HG03571 (cell line): ENCODE results near the gene TPRN.

Source experiments
- ATAC-seq: cut with Tn5 transposase; IDR thresholded peaks from one replicate; pipeline ENCODE4 v1.9.1; 2021; ENCODE audit not compliant: unreplicated experiment

The TPRN gene

DNA sequence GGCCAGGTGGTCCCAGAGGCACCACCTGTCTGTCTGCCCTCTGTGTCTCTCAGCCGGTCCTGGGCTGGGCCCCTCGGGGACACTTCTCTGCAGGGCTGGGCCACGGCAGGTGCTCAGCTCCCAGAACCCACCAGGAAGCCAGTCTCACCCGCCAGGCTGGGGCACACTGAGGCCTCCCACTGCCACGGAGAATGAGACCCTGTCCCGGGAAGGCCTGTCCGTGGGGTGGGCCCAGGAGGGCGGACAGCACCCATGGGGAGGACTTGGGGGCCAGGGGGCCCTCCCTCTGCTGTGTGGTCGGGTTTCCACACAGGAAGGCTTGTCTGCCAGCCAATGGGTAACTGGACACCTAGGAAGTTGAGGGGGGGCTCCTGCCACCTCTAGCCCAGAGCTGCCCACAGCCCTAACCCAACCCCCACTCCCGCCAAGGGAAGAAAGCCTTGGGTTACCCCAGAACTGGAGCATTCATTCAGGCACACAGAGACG lies 36.4 kb upstream of the TPRN start:
- no peak for ATAC-seq

DNA sequence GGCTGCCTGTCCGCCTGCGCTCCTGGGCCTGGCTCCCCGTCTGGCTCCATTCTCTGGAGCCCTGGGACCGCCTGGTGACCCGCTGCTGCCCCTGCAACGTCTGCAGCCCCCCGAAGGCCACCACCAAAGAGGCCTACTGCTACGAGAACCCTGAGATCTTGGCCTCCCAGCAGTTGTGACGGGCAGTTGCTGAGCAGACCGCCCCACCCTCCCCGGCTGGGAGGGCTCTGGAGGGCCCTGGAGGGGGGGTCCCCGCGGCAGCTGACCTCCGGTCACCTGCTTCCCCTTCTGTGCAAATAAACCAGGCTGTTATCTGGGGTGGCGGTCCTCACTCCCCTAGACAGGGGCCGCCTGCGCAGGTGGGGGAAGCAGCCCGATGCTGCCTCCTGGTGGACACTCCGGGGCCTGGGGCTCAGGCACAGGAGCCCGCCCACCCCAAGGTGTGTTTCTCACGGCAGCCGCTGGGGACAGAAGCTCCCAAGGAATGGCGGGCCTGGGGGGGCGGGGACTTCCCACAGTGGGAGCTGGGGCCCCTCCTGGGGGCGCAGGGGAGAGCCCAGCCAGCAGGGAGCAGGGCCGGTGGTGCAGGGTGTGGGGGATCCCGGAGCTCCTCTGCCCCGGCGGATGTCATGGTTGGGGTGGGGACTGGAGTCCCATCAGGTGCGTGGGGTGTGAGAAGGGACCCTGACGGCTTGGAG lies 35.8 kb upstream of the TPRN start:
- no peak for ATAC-seq

- no peak for ATAC-seq
These were observed 35.1 kb upstream of the TPRN start for GRCh38 chr9:137235424-137236237.

GRCh38 chr9:137234758-137235423 lies 34.4 kb upstream of the TPRN start:
- no peak for ATAC-seq

DNA sequence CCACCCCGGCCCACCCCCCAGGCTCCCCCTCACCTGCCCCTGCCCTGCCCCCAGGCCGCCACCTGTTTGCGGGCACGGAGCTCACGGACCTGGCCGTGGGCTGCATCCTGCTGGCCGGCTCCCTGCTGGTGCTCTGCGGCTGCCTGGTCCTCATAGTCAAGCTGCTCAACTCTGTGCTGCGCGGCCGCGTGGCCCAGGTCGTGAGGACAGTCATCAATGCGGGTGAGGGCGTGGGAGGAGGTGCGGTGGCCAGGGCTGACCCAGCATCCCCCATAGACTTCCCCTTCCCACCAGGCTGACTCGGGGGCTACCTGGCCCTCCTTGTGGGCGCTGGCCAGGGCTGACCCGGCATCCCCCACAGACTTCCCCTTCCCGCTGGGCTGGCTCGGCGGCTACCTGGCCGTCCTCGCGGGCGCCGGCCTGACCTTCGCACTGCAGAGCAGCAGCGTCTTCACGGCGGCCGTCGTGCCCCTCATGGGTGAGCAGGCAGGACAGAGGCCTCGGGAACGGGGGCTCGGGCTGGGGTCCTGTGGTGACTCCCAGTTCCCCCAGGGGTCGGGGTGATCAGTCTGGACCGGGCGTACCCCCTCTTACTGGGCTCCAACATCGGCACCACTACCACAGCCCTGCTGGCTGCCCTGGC lies 33.6 kb upstream of the TPRN start:
- no peak for ATAC-seq

- ATAC-seq = no peak
These were observed 32.8 kb upstream of the TPRN start for GRCh38 chr9:137233143-137233980.

DNA sequence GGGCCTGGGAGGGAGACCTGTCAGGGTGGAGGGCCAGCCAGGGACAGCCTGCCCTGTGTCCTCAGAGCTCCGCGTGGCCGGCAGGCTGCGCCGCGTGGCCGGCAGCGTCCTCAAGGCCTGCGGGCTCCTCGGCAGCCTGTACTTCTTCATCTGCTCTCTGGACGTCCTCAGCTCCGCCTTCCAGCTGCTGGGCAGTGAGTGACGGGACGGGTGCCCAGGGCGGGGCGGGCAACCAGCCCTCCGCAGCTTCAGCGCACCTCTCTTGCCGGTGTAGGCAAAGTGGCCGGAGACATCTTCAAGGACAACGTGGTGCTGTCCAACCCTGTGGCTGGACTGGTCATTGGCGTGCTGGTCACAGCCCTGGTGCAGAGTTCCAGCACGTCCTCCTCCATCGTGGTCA lies 32.0 kb upstream of the TPRN start:
- no peak for ATAC-seq

- no peak for ATAC-seq
These were observed 31.6 kb upstream of the TPRN start for GRCh38 chr9:137232101-137232500.

GRCh38 chr9:137231372-137232039 lies 31.0 kb upstream of the TPRN start:
- no peak for ATAC-seq

DNA sequence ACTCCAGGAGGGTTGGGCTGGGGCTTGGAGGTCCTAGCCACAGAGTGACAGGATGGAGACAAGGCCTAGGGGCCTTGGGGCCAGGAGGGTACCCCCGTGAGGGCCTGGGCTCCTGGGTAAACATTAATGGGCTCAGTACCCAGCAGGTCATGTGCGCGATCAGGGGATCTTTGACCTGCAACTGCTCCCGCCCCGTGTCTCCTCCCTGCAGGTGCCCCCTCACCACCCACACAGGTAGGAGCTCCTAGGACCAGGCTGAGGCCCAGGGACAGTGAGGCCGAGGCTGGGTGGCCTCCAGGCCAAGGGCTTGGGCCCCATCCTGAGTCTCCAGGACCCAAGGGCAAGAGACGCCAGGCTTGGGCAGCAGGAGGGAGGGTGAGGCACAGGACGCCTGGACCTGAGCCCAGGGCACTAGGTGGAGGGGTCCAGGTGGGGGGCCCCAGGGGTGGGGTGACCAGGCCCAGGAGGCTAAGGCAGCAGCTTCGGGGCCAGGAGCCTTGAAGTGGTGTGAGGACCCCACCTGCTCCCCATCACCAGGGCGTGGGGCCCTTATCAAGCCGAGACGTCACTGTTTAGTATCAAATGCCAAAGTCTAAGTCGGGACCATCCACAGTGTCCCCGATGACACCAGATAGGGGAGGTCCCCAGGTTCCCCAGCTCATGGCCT lies 30.3 kb upstream of the TPRN start, which contains the start of gene SLC34A3:
SLC34A3 (plus strand) TSS at position 197 of the 667 bp plus-strand sequence. CDS start 802 bp downstream, outside the sequence.
- no peak for ATAC-seq

DNA sequence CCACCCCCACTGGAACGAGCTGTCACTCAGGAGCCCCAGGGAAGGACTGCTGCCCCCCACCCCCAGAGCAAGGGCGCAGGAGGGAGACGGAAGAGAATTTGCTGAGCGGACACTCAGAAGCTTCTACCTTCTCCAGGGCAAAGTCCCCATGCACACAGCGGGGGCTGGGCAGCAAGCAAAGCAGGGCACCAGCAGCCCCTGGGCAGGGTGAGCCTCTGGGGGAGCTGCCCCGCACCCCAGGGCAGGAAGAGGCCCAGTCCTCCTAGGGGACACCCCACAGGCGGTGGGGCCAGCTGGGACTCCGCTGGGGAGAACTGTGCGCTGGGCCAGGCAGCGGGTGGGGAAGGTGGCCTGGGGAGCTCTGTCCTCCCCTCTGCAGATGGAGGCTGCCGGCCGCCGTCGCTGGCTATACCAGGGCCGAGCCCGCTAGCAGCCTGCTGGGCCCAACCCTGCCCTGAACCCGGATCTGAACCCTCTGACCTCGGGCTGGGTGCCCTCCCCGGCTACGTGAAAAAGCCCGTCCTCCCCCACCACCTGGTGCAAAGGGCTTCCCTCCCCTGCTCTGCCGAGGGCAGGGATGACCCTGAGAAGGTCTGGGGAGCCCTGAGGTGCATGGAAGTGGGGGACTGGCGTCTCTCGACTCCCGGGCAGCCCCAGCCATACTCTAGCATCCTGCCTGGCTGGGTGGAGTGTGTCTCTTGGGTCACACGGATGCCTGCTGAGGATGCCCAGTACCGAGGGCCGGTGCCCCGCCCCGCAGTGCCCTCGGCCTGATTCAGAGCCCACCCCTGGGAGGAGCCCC lies 29.6 kb upstream of the TPRN start:
- no peak for ATAC-seq

GRCh38 chr9:137228968-137229896 lies 28.7 kb upstream of the TPRN start:
- no peak for ATAC-seq

DNA sequence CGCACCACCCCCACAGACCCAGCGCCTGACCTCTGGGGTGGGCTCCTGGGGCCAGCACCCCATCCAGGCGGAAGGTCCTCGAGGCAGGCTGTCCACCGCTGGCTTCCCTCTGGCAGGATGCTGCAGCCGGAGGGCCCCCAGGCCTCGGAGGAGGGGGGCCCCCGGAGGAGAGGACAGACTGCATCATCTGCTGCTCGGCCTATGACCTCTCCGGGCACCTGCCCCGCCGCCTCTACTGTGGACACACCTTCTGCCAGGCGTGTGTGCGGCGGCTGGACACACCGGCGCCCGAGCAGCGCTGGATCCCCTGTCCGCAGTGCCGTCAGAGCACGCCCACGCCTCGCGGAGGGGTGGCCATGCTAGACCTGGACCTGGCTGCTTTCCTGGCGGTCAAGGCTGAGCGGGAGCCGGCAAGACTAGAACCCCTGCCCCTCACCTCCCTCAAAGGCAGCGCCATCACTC lies 28.0 kb upstream of the TPRN start:
- no peak for ATAC-seq

- ATAC-seq = no peak
These were observed 27.4 kb upstream of the TPRN start for GRCh38 chr9:137227853-137228505.

- ATAC-seq = no peak
These were observed 26.7 kb upstream of the TPRN start, which contains the start of gene RNF224 for GRCh38 chr9:137227054-137227852. Gene RNF224, plus strand, starts transcription at chr9:137227502. Its CDS starts 834 bp downstream, at chr9:137228336.
